NCI-H146 treated with DMSO at 0.1 percent for 48 hours (cell line): ENCODE measurements around the gene PCAT6.

Source experiments
- DNase-seq: peaks from one replicate; lab custom pipeline; 2025; ENCODE audit not compliant: unreplicated experiment; lab: John Stamatoyannopoulos, UW

Gene PCAT6

DNA sequence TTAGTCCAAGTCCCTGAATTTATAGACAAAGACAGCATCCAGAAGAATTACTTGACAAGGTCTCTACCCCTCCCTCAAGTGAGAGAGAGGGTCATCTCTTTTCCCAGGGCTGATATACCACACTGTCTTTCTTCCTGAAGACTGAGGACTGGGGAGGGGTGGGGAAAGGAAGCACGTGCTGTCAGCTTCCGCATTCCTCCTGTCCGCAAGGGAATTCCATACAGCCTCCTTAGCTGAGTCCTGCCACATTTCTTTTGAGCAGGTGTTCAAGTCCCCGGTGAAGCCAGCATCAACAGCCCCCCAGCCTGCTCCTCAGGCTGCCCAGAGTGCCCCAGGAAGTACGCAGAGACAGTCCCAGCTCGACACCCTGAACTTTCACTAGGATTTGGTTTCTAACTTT lies 34.2 kb downstream of the PCAT6 start:
- no peak for DNase-seq

DNA sequence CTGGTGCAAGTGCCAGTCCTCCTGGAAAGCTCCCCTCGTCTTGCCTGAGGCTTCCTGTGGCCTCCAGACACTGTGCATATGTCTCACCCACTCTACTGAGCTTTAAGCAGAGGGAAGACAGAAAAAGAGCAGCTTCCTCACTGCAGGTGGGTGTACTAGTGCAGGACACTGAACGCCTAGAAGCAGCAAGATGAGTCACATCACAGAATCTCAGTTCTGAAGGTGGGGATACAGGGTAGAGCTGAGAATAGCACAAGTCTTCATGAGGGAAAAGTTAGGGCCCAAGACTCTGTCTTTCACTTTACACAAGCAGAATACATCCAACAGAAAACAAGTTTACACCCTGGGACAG lies 37.4 kb downstream of the PCAT6 start:
- no peak for DNase-seq

DNA sequence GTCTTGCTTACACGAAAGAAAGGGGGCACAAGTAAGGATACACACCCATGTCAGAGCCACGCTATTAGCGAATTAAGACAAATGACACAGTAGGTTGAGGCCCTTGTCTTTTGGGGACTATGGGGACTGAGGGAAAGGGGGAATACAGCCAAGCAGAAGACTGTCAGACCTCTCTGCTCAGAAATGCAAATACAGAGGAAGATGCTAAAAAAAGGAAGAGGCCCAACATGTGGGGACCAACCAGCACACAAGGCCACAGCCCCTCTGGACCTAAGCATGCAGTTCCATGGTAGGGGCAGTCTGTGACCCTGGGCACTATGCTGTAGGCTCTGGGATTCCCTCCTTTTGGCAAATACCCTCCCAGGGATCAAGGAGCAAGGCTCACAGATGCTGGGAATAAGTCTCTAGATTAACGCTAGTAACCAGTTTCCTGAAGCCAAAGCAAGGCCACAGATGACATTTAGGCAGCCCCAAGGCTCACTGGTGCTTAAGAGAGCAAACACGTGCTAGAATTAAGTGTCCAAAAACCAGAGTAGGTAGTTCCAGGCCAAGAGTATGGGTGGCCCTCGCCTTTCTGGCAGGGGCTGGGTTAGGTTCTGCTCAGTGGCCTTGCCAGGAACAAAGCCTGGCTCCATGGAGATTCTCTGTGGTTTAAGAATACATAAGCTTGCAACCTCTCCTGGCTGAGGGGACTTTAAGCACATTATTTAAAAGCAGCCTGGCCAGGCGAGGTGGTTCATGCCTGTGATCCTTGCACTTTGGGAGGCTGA lies 40.0 kb downstream of the PCAT6 start:
- no peak for DNase-seq

DNA sequence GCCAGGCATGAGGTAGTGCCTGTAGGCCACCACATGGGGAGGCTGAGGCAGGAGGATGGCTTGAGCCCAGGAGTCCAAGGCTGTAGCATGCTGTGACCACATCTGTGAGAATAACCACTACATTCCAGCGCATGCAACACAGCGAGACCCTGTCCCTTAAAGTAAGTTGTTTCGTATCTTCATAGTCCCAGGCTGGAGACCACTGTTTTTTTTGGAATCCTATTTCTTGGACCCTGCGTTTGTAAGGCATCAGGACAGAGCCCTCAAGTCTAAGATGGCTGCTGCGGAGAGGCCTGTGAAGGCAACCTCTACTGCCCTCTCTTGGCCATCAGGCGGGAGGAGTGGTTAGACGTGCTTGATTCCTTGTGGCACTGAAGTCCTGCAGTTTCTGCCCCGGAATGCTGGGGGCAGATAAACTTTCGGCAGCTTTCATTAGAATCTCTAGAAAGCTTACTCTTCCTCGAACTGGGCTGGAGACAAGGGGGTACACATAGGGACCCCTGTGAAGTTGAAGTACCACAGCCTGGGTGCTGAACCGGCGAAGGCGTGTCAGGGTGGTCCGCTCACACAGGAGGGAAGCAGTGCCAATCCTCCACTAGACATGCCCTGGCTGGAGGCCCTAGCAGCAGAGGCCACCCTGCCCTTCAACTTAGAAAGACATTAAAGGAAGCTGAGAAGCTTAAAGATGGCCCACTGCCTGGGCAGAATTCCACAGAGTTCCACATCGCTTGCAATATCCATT lies 41.6 kb downstream of the PCAT6 start:
- peak; percentile 4 for DNase-seq

DNA sequence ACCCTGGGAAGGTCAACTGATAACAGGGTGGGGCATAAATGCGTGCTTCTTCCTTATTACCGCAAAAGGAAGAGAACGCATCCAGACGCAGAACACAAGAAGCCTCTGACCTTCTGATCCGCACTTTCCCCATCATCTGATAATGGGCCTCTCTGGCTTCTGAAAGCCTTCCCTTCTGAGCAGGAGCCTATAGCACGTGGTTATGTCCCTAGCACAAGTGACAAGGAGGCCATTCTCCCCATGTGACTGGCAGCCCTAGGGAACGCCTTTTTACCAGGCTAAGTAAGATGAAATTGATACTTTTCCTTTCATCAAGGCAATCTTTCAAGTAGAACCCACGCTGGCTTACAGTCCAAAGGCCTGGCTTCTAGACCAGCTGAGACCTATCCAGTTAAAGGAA lies 44.0 kb downstream of the PCAT6 start:
- no peak for DNase-seq

DNA sequence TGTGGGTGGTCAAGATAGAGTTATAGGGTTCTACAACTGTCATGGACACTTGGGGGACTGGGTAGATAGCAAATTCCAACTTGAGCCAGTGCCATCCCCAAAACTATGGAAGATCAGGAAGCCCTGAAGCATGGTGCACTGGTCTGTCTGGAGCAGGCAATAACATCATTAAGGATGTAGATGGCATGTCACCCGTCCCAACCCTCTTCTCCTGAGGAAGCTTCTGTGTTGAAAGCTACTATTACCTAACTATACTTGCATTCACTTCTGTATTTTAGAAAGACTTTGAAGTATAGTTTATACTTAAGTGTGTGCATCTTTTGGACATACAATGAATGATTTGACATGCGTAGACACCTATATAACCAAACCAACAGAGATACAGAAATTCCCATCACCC lies 45.3 kb downstream of the PCAT6 start:
- DNase-seq, result no peak

DNA sequence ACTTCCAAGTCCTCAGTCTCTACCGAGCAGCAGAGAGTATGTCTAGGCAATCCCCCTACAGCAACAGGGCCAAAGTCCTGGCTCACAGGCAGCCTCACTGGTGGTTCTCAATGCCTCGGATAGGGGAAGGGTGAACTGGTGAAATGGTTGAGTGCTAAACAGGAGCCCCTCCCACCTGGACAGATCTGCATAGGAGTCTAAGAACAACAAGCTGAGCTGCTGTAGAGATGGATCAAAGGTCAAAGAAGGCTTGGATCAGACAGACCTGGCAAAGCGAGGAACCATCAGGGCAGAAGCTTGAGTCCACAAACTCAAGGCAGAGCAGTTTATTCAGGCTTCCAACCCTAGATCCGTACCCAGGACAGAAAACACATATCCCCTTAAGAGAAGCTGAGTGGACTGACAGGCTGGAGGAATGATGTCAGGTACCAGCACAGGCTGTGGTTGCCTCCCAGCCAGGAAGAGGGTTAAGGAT lies 46.4 kb downstream of the PCAT6 start:
- DNase-seq, result no peak

DNA sequence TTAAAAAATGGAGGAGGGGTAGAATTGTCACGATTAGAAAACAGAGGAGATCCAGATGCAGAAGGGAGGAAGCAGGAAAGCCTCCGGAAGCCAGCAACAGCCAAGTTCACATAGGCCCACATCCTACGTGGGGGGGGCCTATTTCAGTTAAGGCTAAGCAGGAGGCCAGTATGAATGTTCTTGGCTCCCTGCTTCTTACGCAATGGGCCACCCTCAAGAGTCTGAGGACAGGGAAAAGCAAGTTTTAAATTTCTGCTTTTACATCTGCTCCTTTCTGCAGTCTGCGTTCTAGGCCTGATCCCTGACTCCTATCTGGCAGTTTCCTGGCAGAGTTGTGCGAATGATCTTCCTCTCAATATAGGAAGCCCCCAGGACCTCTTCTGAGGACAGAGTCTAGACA lies 47.6 kb downstream of the PCAT6 start:
- DNase-seq, result no peak

DNA sequence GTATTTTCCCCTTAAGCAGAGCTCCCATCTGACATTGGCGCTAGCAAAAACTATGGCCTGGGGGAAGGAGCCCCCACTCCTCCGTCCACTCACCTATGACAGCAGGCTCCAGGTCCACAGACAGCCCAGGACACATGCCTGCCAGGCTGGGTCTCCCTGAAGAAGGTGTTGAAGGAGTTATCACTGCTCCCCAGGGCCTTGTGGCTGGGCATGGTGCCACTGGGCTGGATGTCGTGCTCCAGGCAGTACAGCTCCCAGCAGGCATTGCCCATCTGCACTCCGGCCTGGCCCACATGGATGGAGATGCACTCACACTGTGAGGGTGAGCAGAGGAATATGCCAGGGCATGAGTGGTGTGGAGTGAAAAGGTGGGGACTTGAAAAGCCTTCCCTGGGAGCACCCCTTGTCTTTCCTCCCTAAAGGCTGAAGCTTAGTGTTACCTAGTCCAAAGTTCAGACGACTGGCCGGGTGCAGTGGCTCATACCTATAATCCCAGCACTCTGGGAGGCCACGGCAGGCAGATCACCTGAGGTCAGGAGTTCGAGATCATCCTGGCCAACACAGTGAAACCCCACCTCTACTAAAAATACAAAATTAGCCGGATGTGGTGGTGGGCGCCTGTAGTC lies 48.1 kb downstream of the PCAT6 start:
- no peak for DNase-seq

DNA sequence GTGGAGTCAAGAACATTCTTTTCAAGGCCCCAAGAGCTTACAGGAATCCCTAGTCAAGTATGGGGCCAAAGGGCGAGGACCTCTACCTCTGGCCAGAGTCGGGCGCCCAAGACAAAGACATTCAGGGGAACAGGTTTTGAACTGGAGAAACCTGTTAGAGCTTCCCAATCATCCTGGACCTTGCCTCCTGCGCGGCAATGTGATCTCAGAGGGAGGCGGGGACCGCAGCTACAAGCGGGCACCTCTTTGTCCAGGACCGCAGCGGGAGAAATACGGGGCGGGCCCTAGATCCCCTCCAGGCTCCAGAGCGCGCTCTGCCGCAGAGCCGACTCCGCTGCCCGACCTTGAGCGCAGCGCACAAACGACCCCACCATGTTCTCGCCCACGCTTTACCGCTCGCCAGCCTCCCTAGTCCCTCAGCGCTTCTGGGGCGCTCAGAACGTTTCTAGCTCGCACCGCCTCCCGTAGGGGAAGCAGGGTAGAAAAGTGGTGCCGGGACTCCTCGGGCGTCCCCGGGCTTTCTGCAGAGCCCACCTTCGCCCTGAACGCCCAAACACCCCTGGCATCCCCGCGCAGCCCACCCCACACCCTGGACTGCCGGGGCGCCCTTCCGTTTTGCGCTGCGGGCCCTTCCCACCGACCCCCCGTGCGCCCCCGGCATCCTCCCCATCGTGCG lies 50.1 kb downstream of the PCAT6 start:
- no peak for DNase-seq
